Activated CD4-positive, alpha-beta T cell treated with anti-CD3 and anti-CD28 coated beads for 36 hours (primary cell): Measurements from ENCODE around the gene TRAF3IP3. TPM values are rescaled to one million over a fixed set of nuclear protein-coding genes. Genes with fewer than 3 reads are reported as not detected.

Experiments used
- ATAC-seq: fragments of 200-7000 bp; cut with Tn5 transposase; one replicate; pipeline ENCODE4 v1.10.0; 2021; ENCODE audit warnings: mild to moderate bottlenecking, moderate library complexity
- CTCF ChIA-PET: fragments of 350-600 bp; sonication (Branson Sonifier 250); formaldehyde crosslinking; loops from one replicate; lab custom pipeline; 2021; ENCODE audit warnings: antibody characterized with exemption; lab: Charles Lee
- POLR2A ChIA-PET: fragments of 350-600 bp; sonication (Branson Sonifier 250); formaldehyde crosslinking; loops from one replicate; lab custom pipeline; 2021; ENCODE audit warnings: antibody characterized with exemption, inconsistent platforms; lab: Charles Lee
- DNase-seq: peaks from one replicate; pipeline ENCODE4 v3.0.0-alpha.2; 2020
- H3K27ac Mint-ChIP-seq: one replicate; pipeline ENCODE4 v1.8.0; 2021; ENCODE audit warnings: mixed read lengths
- H3K27me3 Mint-ChIP-seq: one replicate; pipeline ENCODE4 v1.8.0; 2021; ENCODE audit warnings: mixed read lengths
- H3K36me3 Mint-ChIP-seq: one replicate; pipeline ENCODE4 v1.8.0; 2021; ENCODE audit warnings: low read depth, mixed read lengths
- H3K4me1 Mint-ChIP-seq: one replicate; pipeline ENCODE4 v1.8.0; 2021; ENCODE audit warnings: mixed read lengths
- H3K4me3 Mint-ChIP-seq: one replicate; pipeline ENCODE4 v1.8.0; 2021; ENCODE audit warnings: mild to moderate bottlenecking, moderate library complexity, mixed read lengths
- H3K9me3 Mint-ChIP-seq: one replicate; pipeline ENCODE4 v1.8.0; 2021; ENCODE audit warnings: low read depth, mixed read lengths
- intact Hi-C, 2 experiments: fragments of 100-400 bp; cut with DNase I in 1 of 2; cut with micrococcal nuclease in 1 of 2; formaldehyde crosslinking; loops; one replicate each; pipeline versions ENCODE4 v1.14.2 to v1.15.1; 2022 to 2024; cut with DNase I, micrococcal nuclease
- total RNA-seq, 2 experiments: library from RNA; stranded (reverse); gene quantifications; one replicate each; pipeline ENCODE4 v1.2.3, GENCODE V29; 2021

The TRAF3IP3 gene
- total RNA-seq, 2 experiments from 2014 or later = 136 to 138 TPM

GRCh38 chr1:209721323-209721722, 34.5 kb upstream of the TRAF3IP3 start:
- peak overlapping the region; percentile 16 for H3K27ac Mint-ChIP-seq
- POLR2A ChIA-PET = no interaction called here
- H3K4me3 Mint-ChIP-seq = no peak overlapping the region

GRCh38 chr1:209723265-209723664, 32.6 kb upstream of the TRAF3IP3 start:
- ChIA-PET CTCF (interaction anchor here (0.8 to 2.5 kb wide), 9 partner anchors 10 to 100 kb away, joined by 3 to 8 read pairs (median 3); partner anchors contain the start of genes C1orf74 and TRAF3IP3), POLR2A (no interaction called here)
- peaks cover 5% of the 10 kb centered on the region for H3K9me3 Mint-ChIP-seq
- peak overlapping the region; percentile 94 for H3K27ac Mint-ChIP-seq
- intact Hi-C loops = no loop called here
- no peaks in the 10 kb centered on the region for H3K27me3 Mint-ChIP-seq
- DNase-seq (no peak), ATAC-seq (no peak)
- H3K36me3 Mint-ChIP-seq = peaks cover 6% of the 10 kb centered on the region
- no peak overlapping the region for H3K4me3 Mint-ChIP-seq
- peaks cover 58% of the 10 kb centered on the region for H3K4me1 Mint-ChIP-seq

More at GRCh38 chr1:209721323-209721722, 34.5 kb upstream of the TRAF3IP3 start:
- CTCF ChIA-PET = interaction anchor here (0.6 kb wide), 1 partner anchor 32 kb away, joined by 3 read pairs; no protein-coding TSS in a partner anchor
- H3K9me3 Mint-ChIP-seq = peaks cover 5% of the 10 kb centered on the region
- DNase-seq (no peak), ATAC-seq (no peak)
- peaks cover 6% of the 10 kb centered on the region for H3K36me3 Mint-ChIP-seq
- peaks cover 55% of the 10 kb centered on the region for H3K4me1 Mint-ChIP-seq
- H3K27me3 Mint-ChIP-seq = no peaks in the 10 kb centered on the region
- intact Hi-C loops = no loop called here

- CTCF ChIA-PET = interaction anchor here (0.6 to 2.5 kb wide), 24 partner anchors 10 to 650 kb away, joined by 3 to 18 read pairs (median 4); partner anchors contain the start of genes HSD11B1 and TRAF3IP3
- POLR2A ChIA-PET = interaction anchor here (0.9 to 1.5 kb wide), 4 partner anchors 12 to 650 kb away, joined by 3 to 11 read pairs (median 3); partner anchors contain the start of gene TRAF3IP3
- Mint-ChIP-seq H3K27me3 (no peaks in the 10 kb centered on the region), H3K9me3 (peaks cover 5% of the 10 kb centered on the region), H3K36me3 (peaks cover 6% of the 10 kb centered on the region), H3K4me3 (peak overlapping the region; percentile 29), H3K4me1 (peaks cover 58% of the 10 kb centered on the region), H3K27ac (peak overlapping the region; percentile 94)
- ATAC-seq = peak; percentile 88
- intact Hi-C loops = loop anchor here (1.0 kb wide), 4 partner anchors 14 to 27 kb away; no protein-coding TSS in a partner anchor
- peak; percentile 72 for DNase-seq
These were observed 31.8 kb upstream of the TRAF3IP3 start for GRCh38 chr1:209723756-209724693.

GRCh38 chr1:209727286-209727685, 28.6 kb upstream of the TRAF3IP3 start:
- intact Hi-C loops = no loop called here
- H3K4me1 Mint-ChIP-seq = peaks cover 49% of the 10 kb centered on the region
- ATAC-seq (peak; percentile 21), DNase-seq (no peak)
- H3K4me3 Mint-ChIP-seq = no peak overlapping the region
- ChIA-PET POLR2A (interaction anchor here (2.0 kb wide), 1 partner anchor 9 kb away, joined by 5 read pairs; no protein-coding TSS in a partner anchor), CTCF (interaction anchor here (0.8 to 3.1 kb wide), 6 partner anchors 10 to 145 kb away, joined by 3 to 23 read pairs (median 8); partner anchors contain the start of gene UTP25)
- peaks cover 3% of the 10 kb centered on the region for H3K36me3 Mint-ChIP-seq
- H3K9me3 Mint-ChIP-seq = peaks cover 3% of the 10 kb centered on the region
- H3K27ac Mint-ChIP-seq = peak overlapping the region; percentile 77
- H3K27me3 Mint-ChIP-seq = no peaks in the 10 kb centered on the region

GRCh38 chr1:209727785-209728184, 28.1 kb upstream of the TRAF3IP3 start:
- no peak for ATAC-seq
- ChIA-PET CTCF (interaction anchor here (0.8 to 3.1 kb wide), 10 partner anchors 9 to 158 kb away, joined by 3 to 23 read pairs (median 5); partner anchors contain the start of gene UTP25), POLR2A (interaction anchor here (2.0 kb wide), 1 partner anchor 9 kb away, joined by 5 read pairs; no protein-coding TSS in a partner anchor)
- H3K4me1 Mint-ChIP-seq = peaks cover 47% of the 10 kb centered on the region
- no peak overlapping the region for H3K4me3 Mint-ChIP-seq
- intact Hi-C loops = no loop called here
- no peaks in the 10 kb centered on the region for H3K27me3 Mint-ChIP-seq
- peaks cover 3% of the 10 kb centered on the region for H3K36me3 Mint-ChIP-seq
- peaks cover 3% of the 10 kb centered on the region for H3K9me3 Mint-ChIP-seq
- peak overlapping the region; percentile 1 for H3K27ac Mint-ChIP-seq
- no peak for DNase-seq

GRCh38 chr1:209728466-209728865, 27.4 kb upstream of the TRAF3IP3 start:
- intact Hi-C loops = no loop called here
- H3K27ac Mint-ChIP-seq = no peak overlapping the region
- H3K4me1 Mint-ChIP-seq = peaks cover 47% of the 10 kb centered on the region

GRCh38 chr1:209729436-209729835, 26.4 kb upstream of the TRAF3IP3 start:
- H3K36me3 Mint-ChIP-seq = peaks cover 3% of the 10 kb centered on the region
- peaks cover 3% of the 10 kb centered on the region for H3K9me3 Mint-ChIP-seq
- ChIA-PET CTCF (interaction anchor here (1.0 to 3.1 kb wide), 4 partner anchors 8 to 43 kb away, joined by 3 to 23 read pairs (median 4); partner anchors contain the start of gene HSD11B1), POLR2A (no interaction called here)
- intact Hi-C loops = no loop called here
- no peak overlapping the region for H3K4me3 Mint-ChIP-seq
- no peaks in the 10 kb centered on the region for H3K27me3 Mint-ChIP-seq
- ATAC-seq = no peak
- H3K27ac Mint-ChIP-seq = no peak overlapping the region
- peaks cover 45% of the 10 kb centered on the region for H3K4me1 Mint-ChIP-seq
- no peak for DNase-seq

More at GRCh38 chr1:209728466-209728865, 27.4 kb upstream of the TRAF3IP3 start:
- no peak for ATAC-seq
- ChIA-PET CTCF (interaction anchor here (0.5 to 3.1 kb wide), 10 partner anchors 9 to 159 kb away, joined by 3 to 23 read pairs (median 4); no protein-coding TSS in a partner anchor), POLR2A (interaction anchor here (2.0 kb wide), 1 partner anchor 8 kb away, joined by 5 read pairs; no protein-coding TSS in a partner anchor)
- Mint-ChIP-seq H3K36me3 (peaks cover 3% of the 10 kb centered on the region), H3K9me3 (peaks cover 3% of the 10 kb centered on the region), H3K27me3 (no peaks in the 10 kb centered on the region), H3K4me3 (no peak overlapping the region)
- no peak for DNase-seq

GRCh38 chr1:209732725-209733124, 23.1 kb upstream of the TRAF3IP3 start:
- peaks cover 45% of the 10 kb centered on the region for H3K4me1 Mint-ChIP-seq
- intact Hi-C loops = no loop called here
- H3K9me3 Mint-ChIP-seq = peaks cover 3% of the 10 kb centered on the region
- ATAC-seq (no peak), DNase-seq (no peak)
- H3K4me3 Mint-ChIP-seq = no peak overlapping the region
- peaks cover 6% of the 10 kb centered on the region for H3K36me3 Mint-ChIP-seq
- CTCF ChIA-PET = interaction anchor here (1.7 kb wide), 1 partner anchor 8 kb away, joined by 6 read pairs; no protein-coding TSS in a partner anchor
- POLR2A ChIA-PET = no interaction called here
- no peak overlapping the region for H3K27ac Mint-ChIP-seq
- no peaks in the 10 kb centered on the region for H3K27me3 Mint-ChIP-seq

GRCh38 chr1:209733409-209734192, 22.3 kb upstream of the TRAF3IP3 start:
- Mint-ChIP-seq H3K4me3 (no peak overlapping the region), H3K9me3 (peaks cover 3% of the 10 kb centered on the region), H3K36me3 (peaks cover 6% of the 10 kb centered on the region), H3K27me3 (no peaks in the 10 kb centered on the region), H3K27ac (peak overlapping the region; percentile 39), H3K4me1 (peaks cover 44% of the 10 kb centered on the region)
- peak; percentile 19 for ATAC-seq
- intact Hi-C loops = no loop called here
- ChIA-PET CTCF (interaction anchor here (0.9 to 2.2 kb wide), 6 partner anchors 9 to 90 kb away, joined by 3 to 8 read pairs (median 5); no protein-coding TSS in a partner anchor), POLR2A (no interaction called here)
- DNase-seq = no peak

- intact Hi-C loops = no loop called here
- POLR2A ChIA-PET = interaction anchor here (0.8 to 2.1 kb wide), 4 partner anchors 9 to 32 kb away, joined by 3 to 11 read pairs (median 5); no protein-coding TSS in a partner anchor
- ATAC-seq (peak; percentile 79), DNase-seq (no peak)
- Mint-ChIP-seq H3K4me3 (no peak overlapping the region), H3K27me3 (no peaks in the 10 kb centered on the region), H3K27ac (peak overlapping the region; percentile 12), H3K9me3 (no peaks in the 10 kb centered on the region), H3K36me3 (peaks cover 3% of the 10 kb centered on the region), H3K4me1 (peaks cover 46% of the 10 kb centered on the region)
- CTCF ChIA-PET = interaction anchor here (0.6 to 3.4 kb wide), 18 partner anchors 9 to 168 kb away, joined by 3 to 29 read pairs (median 4); partner anchors contain the start of genes HSD11B1 and UTP25
These were observed 19.2 kb upstream of the TRAF3IP3 start for GRCh38 chr1:209736490-209737117.
